Posterior vena cava (tissue), 2 donors: ENCODE data around the gene PEX11A. TPM values are rescaled to one million over a fixed set of nuclear protein-coding genes. Genes with fewer than 3 reads are reported as not detected.

Experiments
- DNase-seq: peaks from one replicate; pipeline ENCODE4 v3.0.0-alpha.2; 2020; ENCODE audit warnings: low spot score
- intact Hi-C, 2 donors: fragments of 100-400 bp; cut with DNase I; formaldehyde crosslinking; loops; one replicate each; pipeline versions ENCODE4 v1.14.1 to v1.14.2; 2022 to 2023
- total RNA-seq, 2 donors: library from RNA; stranded (reverse); fragmentation: NEBNext Ultra II Directional; extraction: Animal tissue kit (Norgen Biotek cat#: 25700); gene quantifications; one replicate each; pipeline ENCODE4 v1.2.1, GENCODE V29; 2021
- donor health status: DM: yes; HTN: yes; CAD: no.
- donor health status: DM: yes; HTN: yes; CAD: no.

The PEX11A gene
- total RNA-seq, 2 donors from 2014 or later: 4.9 to 7.1 TPM

DNA sequence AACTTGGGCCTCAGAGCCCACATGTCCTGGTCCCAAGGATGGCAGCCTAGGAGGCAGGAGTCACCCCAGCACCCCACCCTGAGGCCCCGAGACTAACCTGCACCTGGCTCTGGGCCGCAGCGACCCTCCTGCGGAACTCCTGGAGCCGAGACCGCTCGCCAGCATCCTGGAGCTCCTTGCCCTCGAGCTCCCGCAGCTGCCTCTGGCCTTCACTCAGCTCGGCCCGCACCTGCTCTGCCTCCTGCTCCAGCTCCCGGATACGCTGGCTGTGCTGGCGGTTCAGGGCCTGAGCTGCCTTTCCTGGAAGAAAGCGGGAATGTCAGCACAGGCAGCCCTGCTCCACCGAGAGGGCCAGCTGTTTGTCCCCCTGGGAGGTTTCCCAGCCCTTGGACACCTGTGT, 48.4 kb downstream of the PEX11A start:
- intact Hi-C loops: loop anchor here in 1 of 2 donors (10.0 kb wide), 1 partner anchor 57 kb away; no protein-coding TSS in a partner anchor
- no peak for DNase-seq

DNA sequence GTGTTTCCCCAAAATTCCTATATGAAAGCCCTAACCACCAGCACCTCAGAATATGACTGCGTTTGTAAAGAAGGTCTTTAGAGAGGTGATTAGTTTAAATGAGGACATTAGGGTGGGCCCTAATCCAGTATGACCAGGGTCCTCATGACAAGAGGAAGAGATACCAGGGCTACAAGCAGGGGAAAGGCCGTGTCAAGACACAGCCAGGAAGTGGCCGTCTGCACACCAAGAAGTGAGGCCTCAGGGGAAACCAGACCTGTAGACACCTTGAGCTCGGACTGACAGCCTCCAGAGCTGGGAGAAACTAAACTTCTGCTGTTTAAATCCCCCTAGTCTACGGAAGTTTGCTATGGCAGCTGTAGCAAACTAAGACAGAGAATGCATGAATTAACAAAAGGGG, 49.5 kb downstream of the PEX11A start:
- no peak for DNase-seq
- intact Hi-C loops: loop anchor here in 1 of 2 donors (10.0 kb wide), 1 partner anchor 56 kb away; no protein-coding TSS in a partner anchor

DNA sequence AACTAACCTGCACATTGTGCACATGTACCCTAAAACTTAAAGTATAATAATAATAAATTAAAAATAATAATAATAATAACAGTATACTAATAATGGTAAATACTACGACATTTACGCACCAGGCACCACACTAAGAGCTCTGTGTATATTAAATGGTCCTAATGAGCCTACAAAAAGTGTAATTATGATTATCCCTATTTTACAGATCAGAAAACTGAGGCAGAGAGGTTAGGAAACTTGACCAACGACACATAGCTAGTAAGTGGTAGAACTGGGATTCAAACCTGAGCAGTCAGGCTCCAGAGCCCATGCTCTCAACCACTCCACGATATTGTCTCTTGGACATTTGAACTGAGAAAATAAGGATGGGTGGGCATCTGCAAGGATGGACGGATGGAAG, 50.3 kb downstream of the PEX11A start:
- intact Hi-C loops: loop anchor here in 1 of 2 donors (10.0 kb wide), 1 partner anchor 55 kb away; no protein-coding TSS in a partner anchor
- DNase-seq: no peak

DNA sequence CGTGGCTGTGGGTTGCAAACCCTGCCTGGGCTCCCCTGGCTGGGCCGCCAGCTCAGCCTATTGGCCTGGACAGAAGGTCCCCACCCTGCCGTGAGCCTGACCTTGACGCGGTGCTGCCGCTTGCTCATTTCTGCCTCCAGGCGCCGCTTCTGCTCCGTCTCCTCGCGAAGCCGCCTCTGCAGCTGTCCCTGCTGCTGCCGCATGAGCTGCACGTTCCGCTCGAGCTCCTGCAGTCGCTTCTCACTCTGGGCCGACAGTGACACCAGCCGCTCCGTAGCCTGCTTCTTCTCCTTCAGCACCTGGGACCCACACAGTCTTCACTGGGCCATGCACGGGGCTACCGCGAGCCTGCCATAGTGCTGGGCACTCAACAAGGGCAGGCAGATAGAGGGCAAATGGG, 57.0 kb downstream of the PEX11A start:
- intact Hi-C loops: no loop called here
- DNase-seq: peak; percentile 65

DNA sequence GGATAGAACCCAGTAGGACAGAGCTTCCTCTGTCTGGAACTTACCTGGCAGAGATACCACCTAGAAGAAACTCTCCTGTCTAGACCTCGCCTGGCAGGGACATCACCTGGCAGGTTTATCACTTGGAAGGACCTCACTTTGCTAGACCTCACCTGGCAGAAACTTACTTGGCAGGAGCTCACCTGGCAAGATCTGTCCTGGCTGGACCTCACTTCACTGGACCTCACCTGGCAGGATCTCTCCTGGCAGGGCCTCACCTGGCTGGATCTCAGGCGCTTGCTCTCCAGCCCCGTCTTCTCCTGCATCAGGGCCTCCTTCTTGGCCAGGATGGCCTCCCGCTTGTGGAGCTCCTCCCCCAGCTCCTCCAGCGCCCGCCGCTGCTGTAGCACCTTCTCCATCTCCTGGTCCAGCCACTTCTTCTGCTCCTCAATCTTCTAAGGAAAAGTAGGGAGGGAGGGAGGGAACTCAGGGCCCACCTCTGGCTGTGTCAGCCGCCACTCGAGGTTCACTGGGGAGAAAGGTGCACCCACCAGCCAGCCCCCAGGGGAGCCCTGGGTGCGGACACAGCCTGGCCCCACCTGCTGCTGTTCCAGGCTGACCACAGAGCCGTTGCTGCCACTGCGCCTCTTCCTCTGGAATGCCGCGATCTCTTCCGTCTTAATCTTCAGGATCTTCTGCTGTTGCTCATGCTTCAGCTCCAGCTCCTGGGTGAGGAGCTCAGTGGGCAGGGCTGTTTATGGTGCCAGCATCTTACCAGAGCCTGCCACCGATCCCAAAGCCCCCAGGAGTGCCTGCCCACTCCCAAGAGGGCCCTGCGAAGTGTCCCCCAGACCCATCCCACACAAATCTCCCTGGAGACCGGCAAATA, 57.8 kb downstream of the PEX11A start:
- intact Hi-C loops: no loop called here

DNA sequence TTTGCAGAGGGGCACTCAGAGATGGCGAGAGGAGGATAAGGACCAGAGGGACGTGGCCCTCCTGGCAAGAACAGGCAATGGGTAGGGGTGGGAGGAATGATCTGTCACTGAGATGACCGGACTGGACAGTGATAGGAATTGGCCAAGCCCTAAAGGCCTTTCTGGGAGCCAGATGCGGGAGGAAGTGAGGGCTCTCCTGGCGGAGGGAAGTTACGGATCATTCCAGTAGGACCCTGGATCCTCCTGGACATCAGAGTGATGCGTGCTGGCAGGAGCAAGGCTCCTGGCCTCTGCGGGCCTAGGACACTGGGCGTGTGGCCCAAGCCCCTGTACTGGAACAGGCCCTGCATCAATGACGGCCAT, 58.7 kb downstream of the PEX11A start:
- DNase-seq: no peak
- intact Hi-C loops: no loop called here

More for the DNA sequence above, 57.8 kb downstream of the PEX11A start:
- DNase-seq: no peak

Other genes with a start within 250 kb of the PEX11A start
- not detected for gene RHCG, start 194.2 kb downstream of the PEX11A start, total RNA-seq
- under 1 TPM; 0.09 to 0.10 TPM for gene TICRR, start 115.3 kb downstream of the PEX11A start, total RNA-seq
- 10 to 100 TPM; 13.0 to 15.3 TPM for gene KIF7, start 35.3 kb downstream of the PEX11A start, total RNA-seq
- 1 to 10 TPM; 3.8 to 4.6 TPM for gene PLIN1, start 11.4 kb downstream of the PEX11A start, total RNA-seq
- not detected for gene WDR93, start 57 bp upstream of the PEX11A start, total RNA-seq
- gene MESP1, start 60.5 kb upstream of the PEX11A start, total RNA-seq: under 1 TPM; 0.52 to 0.69 TPM
- gene MESP2, start 85.6 kb upstream of the PEX11A start, total RNA-seq: under 1 TPM; 0.32 to 0.38 TPM
- gene ANPEP, start 124.1 kb upstream of the PEX11A start, total RNA-seq: 10 to 100 TPM; 22.2 to 73.8 TPM
- gene AP3S2, start 203.2 kb upstream of the PEX11A start, total RNA-seq: 10 to 100 TPM; 28.7 to 31.5 TPM
- 10 to 100 TPM; 17.5 to 24.7 TPM for gene ARPIN, start 222.2 kb upstream of the PEX11A start, total RNA-seq